Esophagus squamous epithelium (tissue), 5 donors: ENCODE measurements around the gene SIRPG. TPM values are rescaled to one million over a fixed set of nuclear protein-coding genes. Genes with fewer than 3 reads are reported as not detected.

Source experiments
- DNase-seq: peaks from one replicate; lab custom pipeline; 2025; lab: John Stamatoyannopoulos, UW
- H3K27ac ChIP-seq, 4 donors: fragments of 200-600 bp; sonication (generic); one replicate each; pipeline ENCODE4 v1.5.1; 2016 to 2019; ENCODE audit warnings: mild to moderate bottlenecking in 1 of 4
- H3K27me3 ChIP-seq, 4 donors: fragments of 200-600 bp; sonication (generic); 1 replicate in 3 of 4; 2 replicates in 1 of 4; pipeline versions ENCODE4 v1.5.1 to v1.6.0; 2017 to 2021; ENCODE audit warnings: antibody characterized with exemption in 1 of 4
- H3K36me3 ChIP-seq, 3 donors: fragments of 200-600 bp; sonication (generic); one replicate each; pipeline ENCODE4 v1.5.1; 2016 to 2019
- H3K4me1 ChIP-seq, 3 donors: fragments of 200-600 bp; sonication (generic); one replicate each; pipeline ENCODE4 v1.5.1; 2017 to 2019
- H3K4me3 ChIP-seq, 4 donors: fragments of 200-600 bp; sonication (generic); 1 replicate in 3 of 4; 2 replicates in 1 of 4; pipeline ENCODE4 v1.5.1; 2016 to 2019; ENCODE audit warnings: mild to moderate bottlenecking in 2 of 4, moderate library complexity in 1 of 4
- H3K9me3 ChIP-seq, 3 donors: fragments of 200-600 bp; sonication (generic); one replicate each; pipeline ENCODE4 v1.5.1; 2016 to 2019
- POLR2A ChIP-seq, 4 donors: fragments of 450-650 bp; IDR thresholded peaks; one replicate each; pipeline ENCODE4 v1.6.1; 2017; ENCODE audit warnings: antibody characterized with exemption in 4 of 4, mild to moderate bottlenecking in 4 of 4, moderate library complexity in 3 of 4
- WGBS, 2 donors: methylation state at CpG; one replicate each; pipeline ENCODE4 v1.1.5; 2018; 5-methylcytosine and 5-hydroxymethylcytosine counted together
- intact Hi-C: fragments of 100-400 bp; cut with DNase I; formaldehyde crosslinking; loops from one replicate; pipeline ENCODE4 v1.15.0; 2022
- total RNA-seq, 4 donors: library from RNA; depleted of rRNA; stranded (reverse); fragments of >200 nt; gene quantifications; one replicate each; pipeline ENCODE4 v1.1.0, GENCODE V29; 2016
- TF ChIP-seq, protein P1 (sequence below), 6 experiments: fragments of 450-650 bp in 4 of 6; fragments of 200-600 bp in 2 of 6; sonication (generic) in 2 of 6; IDR thresholded peaks; one replicate each; pipeline ENCODE4 v1.5.1; 2016 to 2019; ENCODE audit warnings: antibody characterized with exemption in 6 of 6, mild to moderate bottlenecking in 4 of 6, moderate library complexity in 4 of 6
- donor health status: DM: yes; HTN: yes; CAD: no.

The SIRPG gene
- total RNA-seq, 4 donors from 2014 or later = 1.1 to 1.7 (median 1.5) TPM; not detected in 1

DNA sequence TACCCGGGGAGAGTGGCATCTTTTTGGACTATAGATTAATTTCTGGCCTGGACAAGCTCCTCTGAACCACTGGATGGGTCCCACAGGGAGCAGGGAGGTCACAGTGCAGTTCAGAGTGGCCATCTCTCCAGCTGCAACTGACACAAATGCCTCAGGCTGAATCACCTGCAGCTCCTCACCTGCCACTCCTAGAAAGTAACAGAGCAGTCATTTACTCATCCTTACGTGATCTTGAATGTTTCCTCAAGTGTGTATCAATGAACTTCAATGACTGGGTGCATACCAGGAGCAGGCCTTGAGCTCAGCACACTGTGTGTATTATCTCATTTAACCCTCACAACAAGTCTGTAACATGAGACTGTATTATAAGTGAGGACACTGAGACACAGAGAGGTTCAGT lies 40.0 kb upstream of the SIRPG start:
- WGBS, 2 donors = 47 to 80% methylated on average over 2 of the region's 2 CpGs
- Histone ChIP-seq H3K9me3 (no peaks in the 10 kb centered on the region), H3K27me3 (peaks cover 0 to 60% (median 0%) of the 10 kb centered on the region in 4 donors), H3K4me1 (no peaks in the 10 kb centered on the region), H3K4me3 (no peak overlapping the region), H3K27ac (no peak overlapping the region), H3K36me3 (no peaks in the 10 kb centered on the region)
- TF ChIP-seq, protein P1, sequence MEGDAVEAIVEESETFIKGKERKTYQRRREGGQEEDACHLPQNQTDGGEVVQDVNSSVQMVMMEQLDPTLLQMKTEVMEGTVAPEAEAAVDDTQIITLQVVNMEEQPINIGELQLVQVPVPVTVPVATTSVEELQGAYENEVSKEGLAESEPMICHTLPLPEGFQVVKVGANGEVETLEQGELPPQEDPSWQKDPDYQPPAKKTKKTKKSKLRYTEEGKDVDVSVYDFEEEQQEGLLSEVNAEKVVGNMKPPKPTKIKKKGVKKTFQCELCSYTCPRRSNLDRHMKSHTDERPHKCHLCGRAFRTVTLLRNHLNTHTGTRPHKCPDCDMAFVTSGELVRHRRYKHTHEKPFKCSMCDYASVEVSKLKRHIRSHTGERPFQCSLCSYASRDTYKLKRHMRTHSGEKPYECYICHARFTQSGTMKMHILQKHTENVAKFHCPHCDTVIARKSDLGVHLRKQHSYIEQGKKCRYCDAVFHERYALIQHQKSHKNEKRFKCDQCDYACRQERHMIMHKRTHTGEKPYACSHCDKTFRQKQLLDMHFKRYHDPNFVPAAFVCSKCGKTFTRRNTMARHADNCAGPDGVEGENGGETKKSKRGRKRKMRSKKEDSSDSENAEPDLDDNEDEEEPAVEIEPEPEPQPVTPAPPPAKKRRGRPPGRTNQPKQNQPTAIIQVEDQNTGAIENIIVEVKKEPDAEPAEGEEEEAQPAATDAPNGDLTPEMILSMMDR (IDR thresholded peaks at IDR 0.05) = no peak
- no peak for TF ChIP-seq POLR2A (IDR thresholded peaks at IDR 0.05)
- intact Hi-C loops = no loop called here
- no peak for DNase-seq

DNA sequence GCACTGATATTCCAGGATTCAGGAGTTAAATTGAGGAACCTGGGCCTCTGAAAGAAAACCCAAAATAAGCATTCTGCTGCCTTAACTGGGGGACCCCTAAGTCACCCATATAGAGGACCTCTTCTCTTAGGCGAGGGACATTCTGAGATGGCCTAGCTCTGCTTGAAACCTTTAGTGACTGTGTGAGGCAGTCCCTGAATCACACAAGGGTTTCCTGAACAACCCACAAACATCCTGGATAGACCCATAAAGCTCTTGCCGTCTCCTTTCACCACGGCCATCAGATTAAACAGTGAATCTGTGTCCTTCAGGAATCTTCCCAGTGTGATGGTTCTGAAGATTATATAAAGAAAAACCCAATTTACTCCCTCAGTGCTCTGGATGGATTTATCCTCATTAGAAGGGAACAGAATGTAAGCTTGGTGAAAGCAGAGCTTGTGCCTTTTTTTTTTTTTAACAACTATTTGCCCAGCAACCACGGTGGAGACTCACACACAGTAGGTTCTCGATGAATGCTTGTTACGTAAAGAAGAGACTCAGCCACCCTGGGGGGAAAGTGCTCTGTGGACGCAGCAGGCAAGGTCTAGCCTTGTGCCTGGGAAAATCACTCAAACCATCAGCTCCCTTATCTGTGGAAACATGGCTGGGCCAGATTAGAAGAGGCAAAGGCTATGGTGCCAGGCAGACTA lies 39.1 kb upstream of the SIRPG start:
- H3K4me1 ChIP-seq = no peaks in the 10 kb centered on the region
- 61 to 79% methylated on average over 4 to 7 of the region's 7 CpGs for WGBS, 2 donors

DNA sequence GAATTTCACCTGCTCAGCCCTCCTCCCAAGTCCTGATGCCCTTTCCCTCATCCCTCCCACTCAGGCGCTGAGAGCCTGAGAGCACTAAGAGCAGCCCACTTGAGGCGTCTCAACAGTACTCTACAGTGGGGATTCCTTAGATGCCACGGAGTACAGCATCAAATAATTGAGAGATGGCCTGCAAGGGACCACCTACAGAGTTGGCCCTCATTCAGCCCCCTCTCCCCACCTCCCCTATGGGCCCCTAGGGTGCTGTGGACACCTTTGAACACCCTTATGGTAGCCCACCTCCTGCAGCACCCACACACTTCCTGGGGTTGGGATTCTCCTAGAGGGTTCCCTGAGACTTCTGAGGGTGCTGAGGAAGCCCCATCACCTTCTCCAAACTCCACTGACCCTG lies 37.1 kb upstream of the SIRPG start:
- H3K4me1 ChIP-seq = no peaks in the 10 kb centered on the region
- DNase-seq = no peak
- H3K27me3 ChIP-seq = peaks cover 0 to 49% (median 0%) of the 10 kb centered on the region in 4 donors
- H3K9me3 ChIP-seq = no peaks in the 10 kb centered on the region
- no peak overlapping the region for H3K27ac ChIP-seq
- WGBS, 2 donors = 78 to 93% methylated on average over 3 of the region's 3 CpGs
- no peak for TF ChIP-seq POLR2A (IDR thresholded peaks at IDR 0.05)
- TF ChIP-seq, protein P1 (IDR thresholded peaks at IDR 0.05) = no peak
- H3K36me3 ChIP-seq = no peaks in the 10 kb centered on the region
- intact Hi-C loops = no loop called here
- no peak overlapping the region for H3K4me3 ChIP-seq

More for the DNA sequence above, 39.1 kb upstream of the SIRPG start:
- DNase-seq = no peak
- no peak overlapping the region for H3K27ac ChIP-seq
- TF ChIP-seq POLR2A (IDR thresholded peaks at IDR 0.05) = no peak
- TF ChIP-seq, protein P1 (IDR thresholded peaks at IDR 0.05) = no peak
- no peaks in the 10 kb centered on the region for H3K36me3 ChIP-seq
- intact Hi-C loops = no loop called here
- H3K27me3 ChIP-seq = peaks cover 0 to 58% (median 0%) of the 10 kb centered on the region in 4 donors
- H3K9me3 ChIP-seq = no peaks in the 10 kb centered on the region
- no peak overlapping the region for H3K4me3 ChIP-seq

DNA sequence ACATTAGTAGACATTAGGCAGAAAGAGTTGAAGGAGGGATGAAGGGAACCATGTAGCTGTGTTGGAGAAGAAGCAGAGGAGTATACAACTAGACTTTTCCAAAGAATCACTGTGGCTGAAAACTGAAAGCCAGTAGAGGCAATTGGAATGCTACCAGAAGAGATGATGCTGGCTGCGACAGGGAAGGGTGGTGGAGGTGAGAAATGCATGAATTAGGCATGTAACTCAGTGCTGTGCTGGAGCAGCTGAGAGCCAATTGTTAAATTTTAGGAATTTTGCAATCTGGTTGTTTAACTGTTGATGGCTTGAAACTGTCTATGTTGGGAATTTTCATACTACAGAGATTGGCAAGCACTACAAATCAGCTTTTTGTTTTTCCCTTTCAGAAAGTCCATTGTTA lies 35.8 kb upstream of the SIRPG start:
- intact Hi-C loops = no loop called here
- H3K4me3 ChIP-seq = no peak overlapping the region
- H3K27me3 ChIP-seq = peaks cover 0 to 52% (median 0%) of the 10 kb centered on the region in 4 donors
- H3K36me3 ChIP-seq = no peaks in the 10 kb centered on the region
- 17 to 19% methylated on average over 1 of the region's 1 CpG for WGBS, 2 donors
- no peak for TF ChIP-seq POLR2A (IDR thresholded peaks at IDR 0.05)
- TF ChIP-seq, protein P1 (IDR thresholded peaks at IDR 0.05) = no peak
- H3K4me1 ChIP-seq = no peaks in the 10 kb centered on the region
- no peak overlapping the region for H3K27ac ChIP-seq
- H3K9me3 ChIP-seq = no peaks in the 10 kb centered on the region
- DNase-seq = no peak

DNA sequence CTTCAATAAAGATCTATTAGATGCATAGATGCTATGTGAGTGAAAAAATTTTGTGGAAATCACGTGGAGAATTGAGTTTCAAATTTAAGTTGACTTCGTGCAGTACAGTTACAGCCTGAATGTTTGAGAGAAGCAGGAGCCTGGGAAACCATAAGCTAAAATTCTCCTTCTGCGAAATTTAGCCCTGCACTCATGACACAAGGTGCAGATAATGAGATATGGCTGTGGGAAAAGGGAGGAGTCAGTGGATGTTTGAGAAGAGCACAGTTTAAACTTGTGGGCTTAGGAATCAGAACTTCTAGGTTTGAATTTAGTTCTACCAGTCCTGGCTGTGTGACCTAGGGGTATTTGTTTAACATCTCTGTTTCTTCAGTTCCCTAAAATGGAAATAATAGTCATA lies 32.1 kb upstream of the SIRPG start:
- Histone ChIP-seq H3K9me3 (no peaks in the 10 kb centered on the region), H3K27ac (no peak overlapping the region), H3K4me1 (no peaks in the 10 kb centered on the region), H3K36me3 (no peaks in the 10 kb centered on the region), H3K4me3 (no peak overlapping the region), H3K27me3 (peaks cover 0 to 52% (median 0%) of the 10 kb centered on the region in 4 donors)
- TF ChIP-seq POLR2A (IDR thresholded peaks at IDR 0.05) = no peak
- TF ChIP-seq, protein P1 (IDR thresholded peaks at IDR 0.05) = no peak
- intact Hi-C loops = no loop called here
- 63 to 71% methylated on average over 3 of the region's 3 CpGs for WGBS, 2 donors
- no peak for DNase-seq
